Measurements from ENCODE around the gene HAUS7.
A peak's percentile ranks its signal among the peaks of the same experiment; 100 is the strongest.

The HAUS7 gene

GRCh38 chrX:153438532-153438931, 31.8 kb downstream of the HAUS7 start:
- DNase-seq (ENCODE audit: low read depth), result no peak

- DNase-seq (ENCODE audit: low read depth), result no peak
Measured at GRCh38 chrX:153435845-153436244, 34.5 kb downstream of the HAUS7 start.

DNA sequence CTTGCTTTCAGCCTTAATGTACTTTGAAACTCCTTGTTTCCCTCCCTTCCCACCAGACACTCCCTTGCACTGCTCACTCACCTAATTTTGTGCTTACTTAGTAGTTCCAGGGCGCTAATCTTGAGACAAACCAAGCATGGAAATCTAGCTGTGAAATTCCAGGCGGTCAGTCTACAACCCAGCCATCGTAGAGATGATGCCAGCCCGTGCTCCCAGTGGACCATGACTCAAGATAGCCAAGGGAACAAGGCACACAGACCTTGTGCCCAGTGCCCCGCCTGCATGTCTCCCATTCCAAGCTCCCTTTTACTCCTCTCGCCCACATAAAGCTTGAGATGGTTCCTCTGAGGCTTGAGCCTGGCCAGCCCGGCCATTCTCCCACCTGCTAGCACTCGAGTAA, 35.6 kb downstream of the HAUS7 start:
- no peak for DNase-seq (ENCODE audit: low read depth)

- DNase-seq (ENCODE audit: low read depth), result no peak
Measured at GRCh38 chrX:153433781-153434285, 36.5 kb downstream of the HAUS7 start.

- DNase-seq (ENCODE audit: low read depth), result no peak
Measured at GRCh38 chrX:153433161-153433680, 37.2 kb downstream of the HAUS7 start.

- no peak for DNase-seq (ENCODE audit: low read depth)
Measured at GRCh38 chrX:153430796-153431195, 39.6 kb downstream of the HAUS7 start.

DNA sequence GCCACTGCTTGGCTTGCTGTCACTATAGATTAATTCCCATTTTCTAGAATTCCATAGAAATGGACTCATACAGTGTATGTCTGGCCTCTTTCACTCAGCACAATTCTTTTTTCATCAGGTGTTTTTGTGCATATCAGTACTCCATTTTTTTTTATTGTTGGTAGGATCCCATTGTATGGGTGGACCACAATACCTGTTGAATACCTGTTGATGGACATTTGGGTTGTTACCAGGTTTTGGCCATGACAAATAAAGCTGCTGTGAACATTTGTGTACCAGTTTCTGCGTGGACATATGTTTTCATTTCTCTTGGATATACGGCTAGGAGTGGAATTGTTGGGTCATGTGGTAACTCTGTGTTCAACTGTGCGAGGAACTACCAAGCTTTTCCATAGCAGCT, 44.2 kb downstream of the HAUS7 start:
- no peak for DNase-seq (ENCODE audit: low read depth)

DNA sequence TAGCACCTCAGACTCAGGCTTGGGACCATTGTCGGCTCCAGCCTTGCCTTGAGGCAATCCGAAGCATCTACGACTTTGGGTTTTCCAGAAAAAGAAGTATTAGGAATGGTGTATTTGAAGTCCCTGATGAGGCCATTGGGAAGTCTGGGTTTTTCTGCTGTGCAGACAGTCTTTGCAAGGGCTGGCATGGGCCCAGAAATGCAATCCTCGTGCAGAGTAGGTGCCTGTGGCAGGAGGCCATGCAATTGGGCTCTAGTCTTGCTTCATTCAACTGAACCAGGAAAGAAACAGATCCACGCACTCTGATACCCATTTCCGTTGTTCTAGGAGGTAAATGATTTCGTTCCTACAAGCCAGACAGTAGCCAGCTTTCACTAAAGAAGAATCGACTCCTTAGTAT, 46.7 kb downstream of the HAUS7 start:
- DNase-seq (ENCODE audit: low read depth), result no peak

DNA sequence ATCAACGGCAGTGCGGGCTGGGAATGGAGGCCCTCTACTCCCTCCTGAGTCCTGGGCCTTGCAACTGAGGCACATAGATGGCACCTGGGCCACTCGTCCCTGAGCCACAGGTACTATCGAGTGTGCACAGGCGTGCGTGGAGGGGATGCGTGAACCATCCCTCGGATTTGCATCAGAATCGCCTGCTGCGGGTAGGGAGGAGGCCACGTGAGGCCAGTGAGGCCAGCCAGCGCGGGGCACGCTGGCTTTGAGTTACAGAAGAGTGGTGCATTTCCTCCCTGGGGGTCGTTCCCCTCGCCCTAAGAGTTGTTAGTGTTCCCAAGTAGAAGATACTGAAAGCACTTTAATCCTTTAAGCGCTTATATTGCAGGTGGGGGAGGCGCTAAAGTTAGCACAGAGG, 48.5 kb downstream of the HAUS7 start:
- no peak for DNase-seq (ENCODE audit: low read depth)

DNA sequence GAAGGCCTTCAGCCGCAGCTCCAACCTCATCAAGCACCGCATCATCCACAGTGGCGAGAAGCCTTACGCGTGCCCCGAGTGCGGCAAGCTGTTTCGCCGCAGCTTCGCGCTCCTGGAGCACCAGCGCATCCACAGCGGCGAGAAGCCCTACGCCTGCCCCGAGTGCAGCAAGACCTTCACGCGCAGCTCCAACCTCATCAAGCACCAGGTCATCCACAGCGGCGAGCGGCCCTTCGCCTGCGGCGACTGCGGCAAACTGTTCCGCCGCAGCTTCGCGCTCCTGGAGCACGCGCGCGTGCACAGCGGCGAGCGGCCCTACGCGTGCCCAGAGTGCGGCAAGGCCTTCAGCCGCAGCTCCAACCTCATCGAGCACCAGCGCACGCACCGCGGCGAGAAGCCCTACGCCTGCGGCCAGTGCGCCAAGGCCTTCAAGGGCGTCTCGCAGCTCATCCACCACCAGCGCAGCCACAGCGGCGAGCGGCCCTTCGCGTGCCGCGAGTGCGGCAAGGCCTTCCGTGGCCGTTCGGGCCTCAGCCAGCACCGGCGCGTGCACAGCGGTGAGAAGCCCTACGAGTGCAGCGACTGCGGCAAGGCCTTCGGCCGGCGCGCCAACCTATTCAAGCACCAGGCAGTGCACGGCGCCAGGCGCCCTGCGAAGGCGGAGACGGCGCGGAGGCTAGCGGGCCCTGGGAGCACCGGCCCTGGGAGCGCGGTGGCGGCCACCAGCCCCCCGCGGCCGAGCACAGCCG, 49.4 kb downstream of the HAUS7 start:
- DNase-seq (ENCODE audit: low read depth), result no peak

- no peak for DNase-seq (ENCODE audit: low read depth)
Measured at GRCh38 chrX:153417637-153418036, 52.7 kb downstream of the HAUS7 start.

DNA sequence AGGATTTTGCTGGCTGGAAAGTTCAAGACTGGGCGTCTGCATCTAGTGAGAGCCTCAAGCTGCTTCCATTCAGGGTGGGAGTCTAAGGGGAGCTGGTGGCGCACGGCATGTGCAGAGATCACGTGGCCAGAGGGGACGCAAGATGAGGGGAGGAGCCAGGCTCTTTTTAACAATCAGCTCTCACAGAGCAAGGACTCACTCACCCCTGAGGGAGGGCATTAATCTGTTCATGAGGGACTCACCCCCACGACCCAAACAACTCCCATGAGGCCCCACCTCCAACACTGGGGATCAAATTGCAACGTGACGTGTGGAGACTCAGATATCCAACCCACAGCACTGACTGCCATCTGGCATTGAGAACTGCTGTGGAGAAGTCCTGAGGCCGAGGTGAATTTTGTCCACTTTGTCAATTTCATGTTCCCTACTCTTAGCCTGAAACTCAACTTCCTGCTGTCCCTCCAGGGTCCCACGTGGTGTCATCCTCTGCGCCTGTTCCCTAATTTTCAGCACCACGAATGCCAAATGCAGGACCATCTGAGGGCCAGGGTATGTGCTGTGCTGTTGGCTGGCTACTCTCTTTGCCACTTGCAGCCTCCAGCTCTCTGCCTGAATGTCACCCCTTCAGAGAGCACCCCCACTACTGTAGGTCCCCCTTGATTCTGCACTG, 53.5 kb downstream of the HAUS7 start:
- DNase-seq (ENCODE audit: low read depth), result no peak

DNA sequence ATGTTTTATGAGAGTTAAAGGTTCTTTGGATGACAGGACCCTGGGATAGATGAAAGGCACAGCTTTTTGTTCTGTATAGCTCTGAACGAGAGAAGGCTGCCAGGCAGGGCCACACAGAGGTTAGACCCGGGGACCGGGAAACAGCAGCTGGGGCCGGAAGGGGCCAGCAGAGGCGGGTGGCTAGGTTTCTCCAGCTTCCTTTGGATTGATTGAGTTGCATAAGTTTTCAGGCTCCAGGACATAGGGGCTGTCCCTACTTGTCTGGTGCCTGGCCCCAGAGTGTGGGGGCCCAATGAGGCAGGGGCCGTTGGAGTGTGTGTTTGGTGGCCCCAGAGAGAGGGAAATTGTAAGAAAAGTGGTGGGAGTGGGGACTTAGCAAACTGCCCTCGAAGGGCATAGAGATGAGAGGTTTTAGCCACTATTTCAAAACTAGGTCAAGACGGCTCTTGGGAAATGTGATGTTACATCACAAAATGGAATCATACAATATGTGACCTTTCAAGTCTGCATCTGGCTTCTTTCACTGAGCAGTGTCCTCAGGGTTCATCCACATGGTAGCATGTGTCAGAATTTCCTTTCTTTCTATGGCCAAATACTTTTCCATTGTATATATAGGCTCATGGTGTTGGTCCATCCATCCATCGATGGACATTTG, 55.4 kb downstream of the HAUS7 start:
- no peak for DNase-seq (ENCODE audit: low read depth)

- DNase-seq (ENCODE audit: low read depth), result no peak
Measured at GRCh38 chrX:153413731-153414130, 56.6 kb downstream of the HAUS7 start.

GRCh38 chrX:153412746-153413720, 57.3 kb downstream of the HAUS7 start:
- no peak for DNase-seq (ENCODE audit: low read depth)

DNA sequence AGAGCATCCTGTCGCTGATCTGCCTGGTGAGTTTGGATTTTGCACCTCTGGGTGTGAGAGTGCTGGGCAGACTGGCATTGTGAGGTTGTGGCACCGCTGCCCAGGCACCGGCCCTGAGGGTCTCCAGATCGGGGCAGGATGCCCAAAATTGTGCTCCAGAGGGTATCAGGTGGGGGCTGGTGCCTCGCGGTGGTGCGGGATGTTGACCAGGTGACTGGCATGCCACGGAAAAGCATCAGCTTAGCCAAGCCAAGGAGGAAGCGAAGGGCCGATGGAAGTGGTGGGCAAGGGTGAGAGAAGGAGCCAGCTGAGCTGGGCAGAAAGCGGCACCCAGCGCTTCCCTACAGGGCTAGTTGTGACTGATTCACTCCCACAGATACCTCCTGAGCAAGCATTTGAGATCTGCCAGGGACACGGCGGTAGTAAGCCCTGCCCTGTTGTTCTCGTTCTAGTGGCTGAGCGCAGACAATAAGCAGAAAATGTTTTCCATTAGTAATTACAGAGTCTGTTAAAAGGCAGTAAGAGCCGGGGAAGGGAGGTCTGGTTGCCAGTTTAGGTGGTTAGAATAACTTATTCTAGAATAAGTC, 58.3 kb downstream of the HAUS7 start:
- no peak for DNase-seq (ENCODE audit: low read depth)

GRCh38 chrX:153411255-153411987, 59.0 kb downstream of the HAUS7 start, which contains the start of gene ZFP92:
Gene ZFP92 (plus strand): TSS chrX:153411472. CDS start chrX:153418323, 6,851 bp downstream.
- DNase-seq (ENCODE audit: low read depth), result peak; percentile 3

DNA sequence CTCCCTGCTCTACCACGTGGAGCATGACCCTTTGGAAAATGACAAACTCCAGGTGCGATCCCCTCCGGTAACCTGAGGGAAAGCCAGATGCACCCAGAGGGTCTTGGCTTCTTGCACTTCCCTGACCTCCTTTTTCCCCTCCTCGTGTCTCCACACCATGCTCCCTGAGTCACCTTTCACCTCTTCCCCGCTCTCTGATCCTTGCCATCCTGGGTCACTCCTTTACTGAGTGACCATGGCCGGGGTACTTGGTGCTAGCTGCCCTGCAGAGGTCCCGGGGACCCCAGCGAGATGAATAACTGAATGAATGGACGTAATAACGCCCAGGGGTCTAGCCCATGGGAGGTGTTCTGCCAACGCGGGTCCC, 59.5 kb downstream of the HAUS7 start:
- no peak for DNase-seq (ENCODE audit: low read depth)

DNA sequence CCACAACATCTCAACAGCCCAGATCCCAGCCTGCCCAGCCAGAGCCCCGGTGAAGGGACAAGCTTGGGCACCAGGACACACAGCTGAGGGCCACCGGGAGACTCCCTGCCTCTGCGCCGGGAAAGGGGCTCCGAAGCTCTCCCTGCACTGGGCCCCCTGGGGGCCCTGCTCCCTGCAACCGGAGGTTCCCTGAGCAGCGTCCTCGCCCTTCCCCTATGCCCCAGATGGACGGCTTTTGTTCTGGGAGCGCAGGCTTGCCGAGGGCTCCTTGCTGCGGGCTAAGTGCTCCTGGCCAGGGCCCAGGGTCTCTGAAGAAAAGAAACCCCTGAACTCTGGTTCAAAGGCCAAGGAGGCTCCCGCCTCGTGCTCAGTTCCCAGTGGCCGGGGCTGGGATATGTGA, 60.0 kb downstream of the HAUS7 start:
- DNase-seq (ENCODE audit: low read depth), result no peak

GRCh38 chrX:153409414-153410101, 60.8 kb downstream of the HAUS7 start:
- no peak for DNase-seq (ENCODE audit: low read depth)
